Occipital lobe (tissue), 2 donors: Measurements from ENCODE around the gene FLVCR2. TPM values are rescaled to one million over a fixed set of nuclear protein-coding genes. Genes with fewer than 3 reads are reported as not detected.
A peak's percentile ranks its signal among the peaks of the same experiment; 100 is the strongest.

ENCODE experiments used
- DNase-seq: peaks from one replicate; lab custom pipeline; 2025; lab: John Stamatoyannopoulos, UW
- total RNA-seq: library from RNA; depleted of rRNA; stranded (reverse); fragments of >200 nt; gene quantifications from one replicate; pipeline ENCODE4 v1.2.3, GENCODE V29; 2014

FLVCR2 gene
- total RNA-seq = 2.5 TPM

- DNase-seq = peak; percentile 49
Measured at GRCh38 chr14:75578102-75578785, at the start of gene FLVCR2. Gene FLVCR2 (plus strand): TSS chr14:75578620. CDS start chr14:75578973, 353 bp downstream.

GRCh38 chr14:75531256-75531655 is 47.2 kb upstream of the FLVCR2 start:
- DNase-seq = no peak

GRCh38 chr14:75531660-75532317 is 46.6 kb upstream of the FLVCR2 start:
- no peak for DNase-seq

- no peak for DNase-seq
Measured at GRCh38 chr14:75533791-75534555, 44.4 kb upstream of the FLVCR2 start.

- no peak for DNase-seq
Measured at GRCh38 chr14:75535164-75535898, 43.1 kb upstream of the FLVCR2 start.

GRCh38 chr14:75537071-75537470 is 41.3 kb upstream of the FLVCR2 start:
- no peak for DNase-seq

GRCh38 chr14:75539162-75539560 is 39.3 kb upstream of the FLVCR2 start:
- no peak for DNase-seq

GRCh38 chr14:75539561-75540478 is 38.6 kb upstream of the FLVCR2 start:
- DNase-seq = no peak

- no peak for DNase-seq
Measured at GRCh38 chr14:75540479-75540851, 38.0 kb upstream of the FLVCR2 start.

GRCh38 chr14:75542588-75543091 is 35.8 kb upstream of the FLVCR2 start:
- no peak for DNase-seq

- DNase-seq = no peak
Measured at GRCh38 chr14:75543253-75543652, 35.2 kb upstream of the FLVCR2 start.

- DNase-seq = no peak
Measured at GRCh38 chr14:75543786-75544185, 34.6 kb upstream of the FLVCR2 start.

- no peak for DNase-seq
Measured at GRCh38 chr14:75545907-75546306, 32.5 kb upstream of the FLVCR2 start.

GRCh38 chr14:75547552-75548250 is 30.7 kb upstream of the FLVCR2 start:
- DNase-seq = no peak

- no peak for DNase-seq
Measured at GRCh38 chr14:75548544-75548943, 29.9 kb upstream of the FLVCR2 start.

- DNase-seq = no peak
Measured at GRCh38 chr14:75549169-75549568, 29.3 kb upstream of the FLVCR2 start.

GRCh38 chr14:75551021-75551420 is 27.4 kb upstream of the FLVCR2 start:
- no peak for DNase-seq

- DNase-seq = no peak
Measured at GRCh38 chr14:75553157-75553556, 25.3 kb upstream of the FLVCR2 start.

GRCh38 chr14:75553761-75554364 is 24.6 kb upstream of the FLVCR2 start:
- no peak for DNase-seq
